ENCODE data around the gene KRT14. TPM values are rescaled to one million over a fixed set of nuclear protein-coding genes. Genes with fewer than 3 reads are reported as not detected.
A peak's percentile ranks its signal among the peaks of the same experiment; 100 is the strongest.
"Not testable (repeated sequence)": the region's sequence is repeated elsewhere in the genome, so short reads cannot be mapped to it uniquely, and the experiment has no call there.

KRT14 gene
- total RNA-seq, 2 donors from 2014 or later, result 0.25 to 0.40 TPM

GRCh38 chr17:41583137-41584127 is 3.3 kb downstream of the KRT14 start:
- peak; percentile 68 for ATAC-seq
- DNase-seq, result peak; percentile 76 to 77
- intact Hi-C loops (cut with DNase I, micrococcal nuclease), result no loop called here

GRCh38 chr17:41582061-41582968 is 4.4 kb downstream of the KRT14 start:
- DNase-seq; intact Hi-C loops (cut with DNase I, micrococcal nuclease); ATAC-seq: not testable (repeated sequence)

- DNase-seq (no peak), ATAC-seq (no peak)
- intact Hi-C loops (cut with DNase I, micrococcal nuclease), result no loop called here
Observed at GRCh38 chr17:41581366-41582060, 5.2 kb downstream of the KRT14 start.

GRCh38 chr17:41580687-41581365 is 5.9 kb downstream of the KRT14 start:
- intact Hi-C loops (cut with DNase I, micrococcal nuclease), result no loop called here
- DNase-seq (no peak), ATAC-seq (no peak)

- DNase-seq (no peak), ATAC-seq (no peak)
- intact Hi-C loops (cut with DNase I, micrococcal nuclease), result no loop called here
Observed at GRCh38 chr17:41580244-41580575, 6.5 kb downstream of the KRT14 start.

GRCh38 chr17:41579484-41580243 is 7.0 kb downstream of the KRT14 start:
- peak; percentile 83 to 88 for DNase-seq
- intact Hi-C loops (cut with DNase I, micrococcal nuclease), result no loop called here
- peak; percentile 93 for ATAC-seq

- intact Hi-C loops (cut with DNase I, micrococcal nuclease), result no loop called here
- ATAC-seq, result no peak
- no peak for DNase-seq
Observed at GRCh38 chr17:41578971-41579370, 7.7 kb downstream of the KRT14 start.

GRCh38 chr17:41578538-41578937 is 8.2 kb downstream of the KRT14 start:
- DNase-seq (no peak), ATAC-seq (no peak)
- intact Hi-C loops (cut with DNase I, micrococcal nuclease), result no loop called here

GRCh38 chr17:41576740-41577139 is 10.0 kb downstream of the KRT14 start:
- DNase-seq, result peak in 1 of 2 donors; percentile 21
- intact Hi-C loops (cut with DNase I, micrococcal nuclease), result not testable (repeated sequence)
- peak; percentile 71 for ATAC-seq

- ATAC-seq, result no peak
- intact Hi-C loops (cut with DNase I, micrococcal nuclease), result no loop called here
Observed at GRCh38 chr17:41575336-41575735, 11.4 kb downstream of the KRT14 start.

GRCh38 chr17:41571561-41572434 is 14.9 kb downstream of the KRT14 start, which contains the start of gene KRT9:
Gene KRT9 (minus strand): TSS chr17:41572059. CDS start chr17:41571992, 67 bp downstream.
- intact Hi-C loops (cut with DNase I, micrococcal nuclease), result no loop called here
- DNase-seq (no peak), ATAC-seq (no peak)

More at GRCh38 chr17:41575336-41575735, 11.4 kb downstream of the KRT14 start:
- DNase-seq, result no peak

- DNase-seq, result no peak
- intact Hi-C loops (cut with DNase I, micrococcal nuclease), result no loop called here
- no peak for ATAC-seq
Observed at GRCh38 chr17:41567317-41567716, 19.4 kb downstream of the KRT14 start.

GRCh38 chr17:41565338-41565737 is 21.4 kb downstream of the KRT14 start:
- ATAC-seq (no peak), DNase-seq (no peak)
- intact Hi-C loops (cut with DNase I, micrococcal nuclease), result no loop called here

GRCh38 chr17:41563607-41564170 is 23.0 kb downstream of the KRT14 start:
- ATAC-seq, result no peak
- intact Hi-C loops (cut with DNase I, micrococcal nuclease), result no loop called here
- no peak for DNase-seq

GRCh38 chr17:41561554-41561953 is 25.1 kb downstream of the KRT14 start:
- no peak for ATAC-seq
- intact Hi-C loops (cut with DNase I, micrococcal nuclease), result no loop called here
- no peak for DNase-seq

GRCh38 chr17:41559548-41559947 is 27.1 kb downstream of the KRT14 start:
- DNase-seq (no peak), ATAC-seq (no peak)
- intact Hi-C loops (cut with DNase I, micrococcal nuclease), result loop anchor here in 1 of 2 donors (10.0 kb wide), 1 partner anchor 85 kb away; no protein-coding TSS in a partner anchor

Data from left colon (tissue), 2 donors.